Colon (tissue), 2 donors: ENCODE measurements around the gene MAP1B.

Experiments used
- FAIRE-seq: peaks from 2 replicates; lab custom pipeline; 2012; peaks lifted over from hg19 to GRCh38; lab: Jason Lieb, UNC
- donor health status: control.
- donor health status: control.

Gene MAP1B

DNA sequence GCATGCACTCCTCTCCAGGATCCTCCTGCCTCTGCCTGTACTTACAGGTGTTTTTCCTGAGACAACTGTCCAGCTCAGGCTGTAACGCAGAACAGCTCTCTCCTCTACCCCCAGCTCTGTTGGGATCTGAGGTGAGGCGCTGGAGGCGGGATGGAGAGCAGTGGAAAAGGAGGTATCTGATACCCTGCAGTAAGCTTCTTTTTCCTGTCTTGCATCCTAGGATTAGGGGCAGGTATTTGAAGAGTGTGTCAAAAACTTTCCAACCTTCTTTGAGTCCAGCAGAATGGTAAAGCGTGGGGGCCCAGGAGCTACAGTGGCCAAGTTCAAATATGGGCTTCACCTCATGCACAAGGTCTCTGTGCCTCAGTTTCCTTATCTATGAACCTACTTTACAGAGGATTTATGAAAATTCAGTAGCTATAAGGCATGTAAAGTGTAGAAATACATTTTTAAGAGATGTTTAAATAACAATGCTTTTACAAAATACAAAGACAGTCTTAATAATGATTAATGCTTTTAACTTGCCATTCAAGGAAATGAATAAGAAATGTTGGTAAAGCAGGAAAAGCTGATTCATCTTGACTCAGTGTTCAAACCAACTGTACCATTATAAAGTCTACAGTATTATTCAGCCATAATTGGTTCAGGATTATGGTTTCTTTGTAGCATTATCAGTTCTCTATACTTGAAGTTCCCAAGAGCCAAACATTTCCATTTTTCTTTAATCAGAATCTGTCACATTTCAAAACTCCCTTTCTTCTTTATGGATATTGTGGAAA is 26.1 kb downstream of the MAP1B start:
- FAIRE-seq: no peak

DNA sequence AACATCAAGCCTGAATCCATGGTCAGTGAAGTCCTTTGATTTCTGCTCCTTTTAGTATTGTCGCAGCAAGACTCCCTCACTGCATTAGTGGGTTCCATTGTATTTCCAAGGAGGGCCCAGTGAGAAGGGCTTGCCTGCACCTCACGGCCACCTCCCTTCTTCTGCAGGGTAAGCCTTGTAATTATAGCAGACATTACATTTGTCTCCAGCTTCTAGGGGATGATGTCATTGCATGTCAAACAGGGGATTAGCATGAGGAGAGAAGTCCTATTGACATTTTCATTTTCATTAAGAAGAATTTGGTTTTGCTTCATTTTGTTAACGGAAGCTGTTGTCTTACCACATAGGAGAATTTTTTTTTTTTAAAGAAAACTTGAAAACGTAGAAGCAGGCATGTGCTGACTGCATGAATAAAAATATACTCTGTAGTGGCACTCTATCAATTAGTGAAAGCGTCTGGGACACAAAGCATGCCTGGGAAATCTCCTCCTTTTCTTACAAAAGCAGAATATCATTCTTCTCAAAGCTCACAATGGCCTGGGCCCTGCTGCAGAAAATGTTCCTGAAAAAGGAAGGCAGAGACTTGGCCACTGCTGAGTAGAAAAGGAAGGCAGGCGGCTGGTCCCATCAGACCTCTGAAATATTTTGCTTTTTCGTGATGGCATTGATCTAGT is 27.1 kb downstream of the MAP1B start:
- FAIRE-seq: no peak

DNA sequence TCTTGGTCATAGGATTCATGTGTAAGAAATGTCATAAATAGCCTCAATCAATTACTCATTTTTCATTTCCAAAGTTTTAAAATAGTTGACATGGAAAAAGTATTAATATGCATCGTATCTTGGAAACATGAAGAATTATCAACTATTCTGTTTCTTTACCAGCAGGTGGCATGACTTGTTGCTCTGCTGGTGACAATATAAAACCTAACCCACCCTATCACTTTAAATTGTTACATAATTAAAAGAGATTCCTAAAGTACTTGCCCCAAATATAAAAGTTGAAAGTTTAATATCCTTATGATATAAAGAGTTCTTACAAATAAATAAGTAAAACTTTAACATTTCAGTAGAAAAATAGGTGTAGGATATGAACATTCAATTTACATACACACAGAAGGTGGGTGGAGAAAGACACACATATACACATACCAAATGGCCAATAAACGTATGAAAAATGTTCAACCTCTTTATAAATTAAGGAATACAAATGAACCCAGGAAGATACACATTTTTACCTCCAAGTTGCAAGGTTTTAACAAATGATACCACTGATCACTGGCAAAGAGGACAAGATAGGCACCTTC is 30.6 kb downstream of the MAP1B start:
- FAIRE-seq: peak; percentile 31

GRCh38 chr5:72138943-72139521 is 31.8 kb downstream of the MAP1B start:
- FAIRE-seq: no peak

GRCh38 chr5:72140711-72141110 is 33.4 kb downstream of the MAP1B start:
- FAIRE-seq: no peak

GRCh38 chr5:72141440-72142355 is 34.4 kb downstream of the MAP1B start:
- no peak for FAIRE-seq

GRCh38 chr5:72144762-72145161 is 37.5 kb downstream of the MAP1B start:
- no peak for FAIRE-seq

DNA sequence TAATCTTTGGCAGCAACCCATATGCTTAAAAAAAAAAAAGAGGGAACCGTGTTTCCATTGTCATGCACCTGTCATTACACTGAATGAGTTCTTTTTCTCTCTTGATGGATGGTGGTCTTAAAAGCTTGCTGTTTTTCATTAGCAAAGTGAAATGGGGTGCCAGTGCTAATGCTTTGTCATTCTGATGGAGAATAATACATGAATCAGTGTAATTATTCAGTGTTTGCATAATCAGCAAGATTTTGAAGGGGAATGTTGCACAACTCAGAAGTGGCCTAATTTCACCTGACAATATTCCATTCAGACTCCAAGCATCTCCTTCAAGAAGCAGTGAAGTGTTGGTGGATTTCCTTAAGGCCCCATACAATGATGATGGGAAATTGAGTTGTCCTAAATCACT is 38.1 kb downstream of the MAP1B start:
- FAIRE-seq: no peak

- FAIRE-seq: no peak
These were observed 38.8 kb downstream of the MAP1B start for GRCh38 chr5:72146056-72146455.

- no peak for FAIRE-seq
These were observed 40.3 kb downstream of the MAP1B start for GRCh38 chr5:72147569-72147968.

DNA sequence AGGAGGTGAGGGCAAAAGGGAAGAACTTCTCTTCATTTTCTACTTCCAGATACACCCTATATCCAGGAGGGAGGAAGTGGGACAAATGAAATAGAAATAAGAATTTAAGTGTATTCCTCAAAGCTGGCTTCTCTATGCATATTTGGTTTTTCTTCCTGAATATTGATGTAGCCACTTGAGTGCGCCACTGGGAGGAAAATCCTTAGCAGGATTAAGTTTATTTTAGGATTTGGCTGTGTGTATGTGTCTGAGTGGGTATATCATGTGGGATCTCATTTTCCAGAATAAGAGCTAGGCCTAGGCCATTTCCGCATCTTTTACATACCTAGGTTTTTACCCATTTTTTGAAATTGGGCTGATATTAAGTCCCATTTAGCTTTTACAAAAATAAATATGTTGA is 42.5 kb downstream of the MAP1B start:
- FAIRE-seq: no peak

- FAIRE-seq: no peak
These were observed 43.9 kb downstream of the MAP1B start for GRCh38 chr5:72151169-72151568.

GRCh38 chr5:72151646-72152045 is 44.4 kb downstream of the MAP1B start:
- no peak for FAIRE-seq

DNA sequence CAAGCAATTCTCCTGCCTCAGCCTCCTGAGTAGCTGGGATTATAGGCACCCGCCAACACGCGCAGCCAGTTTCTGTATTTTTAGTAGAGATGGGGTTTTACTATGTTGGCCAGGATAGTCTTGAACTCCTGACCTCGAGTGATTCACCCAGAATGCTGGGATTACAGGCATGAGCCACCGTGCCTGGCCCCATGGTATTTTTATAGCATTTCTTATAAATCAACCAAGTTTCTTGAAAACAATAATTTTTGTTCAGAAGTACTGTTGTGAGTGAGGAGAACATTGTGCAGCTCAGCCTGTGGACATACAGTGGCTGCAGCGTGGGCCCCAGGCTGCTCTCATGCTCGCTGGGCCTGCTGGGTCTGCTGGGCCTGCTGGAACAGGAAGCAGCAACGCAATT is 45.3 kb downstream of the MAP1B start:
- FAIRE-seq: no peak

- FAIRE-seq: no peak
These were observed 46.3 kb downstream of the MAP1B start for GRCh38 chr5:72153551-72153950.

DNA sequence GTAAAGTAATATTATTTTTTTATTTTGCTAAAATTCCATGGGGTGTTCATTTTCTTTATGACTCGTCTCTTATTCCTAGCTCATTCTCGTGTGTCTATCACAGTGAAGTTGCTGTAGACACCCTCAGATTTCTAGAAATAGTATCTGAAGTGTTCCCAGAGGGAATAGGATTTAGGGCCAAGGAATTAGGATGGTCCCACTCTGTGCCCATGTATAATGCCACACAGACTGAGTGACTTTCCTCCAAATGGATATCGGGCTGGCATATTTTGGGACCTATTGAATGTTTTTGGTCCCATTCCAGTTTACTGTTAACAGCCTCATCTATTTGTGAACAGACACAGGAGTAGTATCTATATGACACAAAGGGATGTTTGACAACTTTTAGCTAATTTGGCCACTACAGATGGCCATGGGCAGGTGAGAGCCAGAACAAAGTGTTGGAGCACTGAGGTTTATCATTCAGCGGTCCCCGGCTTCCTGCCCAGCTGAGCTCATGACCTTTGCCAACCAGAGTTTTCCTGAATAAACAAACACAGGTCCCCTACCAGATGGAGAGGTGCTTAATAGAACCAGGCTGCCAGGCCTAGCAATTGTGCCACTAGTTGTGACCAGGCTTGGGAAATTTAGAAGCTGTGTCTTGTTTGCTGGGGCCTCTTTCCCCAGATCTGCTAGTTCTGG is 46.9 kb downstream of the MAP1B start:
- FAIRE-seq: no peak

GRCh38 chr5:72156946-72157624 is 49.8 kb downstream of the MAP1B start:
- no peak for FAIRE-seq

DNA sequence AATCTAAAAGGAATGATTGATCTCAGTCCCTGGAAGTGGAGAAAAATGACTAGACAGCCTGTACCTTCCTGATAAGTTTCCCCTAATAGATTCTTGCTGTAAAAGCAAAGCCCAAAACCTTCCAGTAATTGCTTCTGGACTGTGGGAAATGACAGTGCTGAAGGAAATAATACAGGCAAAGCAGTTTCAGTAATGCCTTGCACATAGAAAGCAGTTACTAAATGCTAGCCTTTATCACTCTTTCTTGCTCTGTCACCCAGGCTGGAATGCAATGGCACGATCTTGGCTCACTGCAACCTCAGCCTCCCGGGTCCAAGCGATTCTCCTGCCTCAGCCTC is 50.3 kb downstream of the MAP1B start:
- no peak for FAIRE-seq

GRCh38 chr5:72159501-72159911 is 52.2 kb downstream of the MAP1B start:
- FAIRE-seq: no peak

DNA sequence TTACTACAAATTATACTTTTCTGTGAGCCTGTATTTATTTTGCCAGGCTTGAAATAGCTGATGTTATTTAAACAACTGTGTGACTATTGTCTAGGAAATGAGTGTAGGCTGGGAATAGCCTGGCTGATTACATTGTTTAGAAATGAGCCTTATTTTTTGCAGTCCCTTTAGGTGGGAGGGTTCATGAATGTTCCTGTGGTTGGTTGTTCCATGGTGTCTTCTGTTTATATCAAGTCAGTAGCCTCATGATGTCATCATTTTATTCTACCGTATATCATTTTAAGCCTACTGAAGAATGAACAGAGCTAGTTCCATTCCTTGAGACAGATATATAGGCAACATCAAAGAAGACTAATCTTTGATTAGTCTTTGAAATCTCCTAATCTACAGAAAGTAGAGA is 53.1 kb downstream of the MAP1B start:
- FAIRE-seq: no peak

- FAIRE-seq: no peak
These were observed 53.7 kb downstream of the MAP1B start for GRCh38 chr5:72160959-72161358.
